Right cardiac atrium (tissue), 5 donors: ENCODE measurements around the gene PTPRN2. TPM values are rescaled to one million over a fixed set of nuclear protein-coding genes. Genes with fewer than 3 reads are reported as not detected.
"Not testable (repeated sequence)": the region's sequence is repeated elsewhere in the genome, so short reads cannot be mapped to it uniquely, and the experiment has no call there.

Source experiments
- ATAC-seq, 2 donors: fragments of 200-7000 bp; cut with Tn5 transposase; one replicate each; pipeline versions ENCODE4 v1.8.0 to v1.9.1; 2020; ENCODE audit warnings: moderate library complexity in 2 of 2, mild to moderate bottlenecking in 1 of 2
- DNase-seq, 3 donors: peaks; one replicate each; pipeline ENCODE4 v3.0.0-alpha.2; 2020
- H3K27ac ChIP-seq: one replicate; pipeline ENCODE4 v1.5.1; 2013; ENCODE audit warnings: mild to moderate bottlenecking, low read length, control low read depth, moderate library complexity
- H3K27me3 ChIP-seq: one replicate; pipeline ENCODE4 v1.6.1; 2013; ENCODE audit not compliant: control insufficient read depth, insufficient read depth
- H3K4me1 ChIP-seq: one replicate; pipeline ENCODE4 v1.6.1; 2013; ENCODE audit warnings: low read length; ENCODE audit not compliant: control insufficient read depth, insufficient read depth
- H3K4me3 ChIP-seq: one replicate; pipeline ENCODE4 v1.5.1; 2013; ENCODE audit warnings: low read length, control low read depth
- H3K9me3 ChIP-seq: one replicate; pipeline ENCODE4 v1.6.1; 2013; ENCODE audit warnings: low read length; ENCODE audit not compliant: control insufficient read depth
- WGBS: extraction: QIAGEN DNeasy Blood & Tissue Kit; methylation state at CpG from one replicate; pipeline ENCODE4 v1.1.7; 2013; 5-methylcytosine and 5-hydroxymethylcytosine counted together
- intact Hi-C, 4 donors: fragments of 100-400 bp; cut with DNase I; formaldehyde crosslinking; loops; one replicate each; pipeline versions ENCODE4 v1.11.0 to v1.14.0; 2022 to 2023
- polyA plus RNA-seq: library from polyadenylated mRNA; stranded (reverse); fragments of 200-250 nt; gene quantifications from one replicate; pipeline ENCODE4 v1.2.3, GENCODE V29; 2013
- total RNA-seq, 4 donors: library from RNA; stranded (reverse); fragmentation: NEBNext Ultra II Directional; extraction: Animal tissue kit (Norgen Biotek cat#: 25700); gene quantifications; one replicate each; pipeline ENCODE4 v1.2.1, GENCODE V29; 2021
- donor health status: healthy with polysubstance abuse.
- donor health status: DM: no; HTN: yes; CAD: no.
- donor health status: DM: no; HTN: no; CAD: no.
- donor health status: DM: no; HTN: yes; CAD: no; lungs with severe emphysema.
- donor health status: DM: yes; HTN: yes; CAD: no.

Gene PTPRN2
- total and polyA plus RNA-seq, 5 donors, result 1.5 to 3.9 (median 1.9) TPM

- no peak overlapping the region for H3K27ac ChIP-seq
Observed at GRCh38 chr7:158428837-158429753, 158.5 kb downstream of the PTPRN2 start.

GRCh38 chr7:158428131-158428836 is 159.3 kb downstream of the PTPRN2 start:
- H3K4me1 ChIP-seq, result no peaks in the 10 kb centered on the region
- ATAC-seq (no peak), DNase-seq (no peak)
- no peaks in the 10 kb centered on the region for H3K27me3 ChIP-seq
- WGBS, result 85% methylated on average over 26 of the region's 26 CpGs
- H3K27ac ChIP-seq, result no peak overlapping the region
- H3K4me3 ChIP-seq, result no peak overlapping the region
- intact Hi-C loops, result no loop called here
- no peaks in the 10 kb centered on the region for H3K9me3 ChIP-seq

More at GRCh38 chr7:158428837-158429753, 158.5 kb downstream of the PTPRN2 start:
- no peaks in the 10 kb centered on the region for H3K9me3 ChIP-seq
- intact Hi-C loops, result no loop called here
- 75% methylated on average over 24 of the region's 24 CpGs for whole genome bisulfite sequencing
- no peak for ATAC-seq
- H3K4me1 ChIP-seq, result no peaks in the 10 kb centered on the region
- DNase-seq, result no peak
- no peak overlapping the region for H3K4me3 ChIP-seq
- no peaks in the 10 kb centered on the region for H3K27me3 ChIP-seq

- DNase-seq, H3K4me1 ChIP-seq, H3K27me3 ChIP-seq, intact Hi-C loops, H3K27ac ChIP-seq, ATAC-seq, H3K4me3 ChIP-seq, H3K9me3 ChIP-seq: not testable (repeated sequence)
- 97% methylated on average over 35 of the region's 42 CpGs for WGBS
Observed at GRCh38 chr7:158425676-158426075, 161.9 kb downstream of the PTPRN2 start.

- 89% methylated on average over 19 of the region's 19 CpGs for WGBS
Observed at GRCh38 chr7:158424531-158424930, 163.1 kb downstream of the PTPRN2 start.

GRCh38 chr7:158424011-158424410 is 163.6 kb downstream of the PTPRN2 start:
- ATAC-seq, result no peak
- H3K4me3 ChIP-seq, result no peak overlapping the region
- intact Hi-C loops, result no loop called here

More at GRCh38 chr7:158424531-158424930, 163.1 kb downstream of the PTPRN2 start:
- no peaks in the 10 kb centered on the region for H3K4me1 ChIP-seq
- H3K27me3 ChIP-seq, result no peaks in the 10 kb centered on the region
- no peak for DNase-seq
- H3K9me3 ChIP-seq, result no peaks in the 10 kb centered on the region
- no peak for ATAC-seq
- no peak overlapping the region for H3K4me3 ChIP-seq
- intact Hi-C loops, result no loop called here
- no peak overlapping the region for H3K27ac ChIP-seq

GRCh38 chr7:158422887-158423560 is 164.6 kb downstream of the PTPRN2 start:
- DNase-seq (no peak), ATAC-seq (no peak)
- WGBS, result 65% methylated on average over 15 of the region's 15 CpGs
- no peak overlapping the region for H3K4me3 ChIP-seq
- intact Hi-C loops, result no loop called here
- H3K27me3 ChIP-seq, result no peaks in the 10 kb centered on the region
- H3K9me3 ChIP-seq, result no peaks in the 10 kb centered on the region
- no peak overlapping the region for H3K27ac ChIP-seq
- H3K4me1 ChIP-seq, result no peaks in the 10 kb centered on the region

More at GRCh38 chr7:158424011-158424410, 163.6 kb downstream of the PTPRN2 start:
- Histone ChIP-seq H3K27ac (no peak overlapping the region), H3K27me3 (no peaks in the 10 kb centered on the region), H3K4me1 (no peaks in the 10 kb centered on the region), H3K9me3 (no peaks in the 10 kb centered on the region)
- whole genome bisulfite sequencing, result 91% methylated on average over 23 of the region's 23 CpGs
- no peak for DNase-seq

- H3K27me3 ChIP-seq, result no peaks in the 10 kb centered on the region
- no peaks in the 10 kb centered on the region for H3K9me3 ChIP-seq
- WGBS, result 89% methylated on average over 17 of the region's 17 CpGs
- no peak overlapping the region for H3K4me3 ChIP-seq
- ATAC-seq (no peak), DNase-seq (no peak)
- no peak overlapping the region for H3K27ac ChIP-seq
- intact Hi-C loops, result no loop called here
- no peaks in the 10 kb centered on the region for H3K4me1 ChIP-seq
Observed at GRCh38 chr7:158422196-158422886, 165.3 kb downstream of the PTPRN2 start.

- 68% methylated on average over 7 of the region's 7 CpGs for WGBS
- no peaks in the 10 kb centered on the region for H3K9me3 ChIP-seq
- H3K27me3 ChIP-seq, result no peaks in the 10 kb centered on the region
- DNase-seq, result no peak
- no peaks in the 10 kb centered on the region for H3K4me1 ChIP-seq
- intact Hi-C loops, result no loop called here
- no peak overlapping the region for H3K4me3 ChIP-seq
- ATAC-seq, result no peak
- H3K27ac ChIP-seq, result no peak overlapping the region
Observed at GRCh38 chr7:158421361-158421760, 166.3 kb downstream of the PTPRN2 start.

GRCh38 chr7:158420591-158421340 is 166.9 kb downstream of the PTPRN2 start:
- ATAC-seq (no peak), DNase-seq (no peak)
- intact Hi-C loops, result no loop called here
- no peak overlapping the region for H3K27ac ChIP-seq
- H3K27me3 ChIP-seq, result no peaks in the 10 kb centered on the region
- H3K4me3 ChIP-seq, result no peak overlapping the region
- H3K9me3 ChIP-seq, result no peaks in the 10 kb centered on the region
- no peaks in the 10 kb centered on the region for H3K4me1 ChIP-seq
- WGBS, result 85% methylated on average over 16 of the region's 16 CpGs

GRCh38 chr7:158419238-158419785 is 168.3 kb downstream of the PTPRN2 start:
- DNase-seq (no peak), ATAC-seq (no peak)
- intact Hi-C loops, result no loop called here
- no peaks in the 10 kb centered on the region for H3K27me3 ChIP-seq
- WGBS, result 75% methylated on average over 13 of the region's 13 CpGs
- H3K4me3 ChIP-seq, result no peak overlapping the region
- no peaks in the 10 kb centered on the region for H3K4me1 ChIP-seq
- no peak overlapping the region for H3K27ac ChIP-seq
- H3K9me3 ChIP-seq, result no peaks in the 10 kb centered on the region
